Inflammatory macrophage (primary cell): ENCODE data around the gene HOXB3.
A peak's percentile ranks its signal among the peaks of the same experiment; 100 is the strongest.

Source experiments
- DNase-seq, 2 donors: peaks; one replicate each; pipeline ENCODE4 v3.0.0-alpha.2; 2020 to 2022

The HOXB3 gene

GRCh38 chr17:48555258-48556228 lies 34.5 kb downstream of the HOXB3 start:
- DNase-seq: peak in 1 of 2 donors; percentile 28

GRCh38 chr17:48554412-48555257 lies 35.4 kb downstream of the HOXB3 start:
- no peak for DNase-seq

GRCh38 chr17:48553826-48554225 lies 36.2 kb downstream of the HOXB3 start:
- no peak for DNase-seq

- no peak for DNase-seq
Observed at GRCh38 chr17:48553190-48553547, 36.9 kb downstream of the HOXB3 start.

GRCh38 chr17:48552466-48553189 lies 37.4 kb downstream of the HOXB3 start:
- DNase-seq: no peak

DNA sequence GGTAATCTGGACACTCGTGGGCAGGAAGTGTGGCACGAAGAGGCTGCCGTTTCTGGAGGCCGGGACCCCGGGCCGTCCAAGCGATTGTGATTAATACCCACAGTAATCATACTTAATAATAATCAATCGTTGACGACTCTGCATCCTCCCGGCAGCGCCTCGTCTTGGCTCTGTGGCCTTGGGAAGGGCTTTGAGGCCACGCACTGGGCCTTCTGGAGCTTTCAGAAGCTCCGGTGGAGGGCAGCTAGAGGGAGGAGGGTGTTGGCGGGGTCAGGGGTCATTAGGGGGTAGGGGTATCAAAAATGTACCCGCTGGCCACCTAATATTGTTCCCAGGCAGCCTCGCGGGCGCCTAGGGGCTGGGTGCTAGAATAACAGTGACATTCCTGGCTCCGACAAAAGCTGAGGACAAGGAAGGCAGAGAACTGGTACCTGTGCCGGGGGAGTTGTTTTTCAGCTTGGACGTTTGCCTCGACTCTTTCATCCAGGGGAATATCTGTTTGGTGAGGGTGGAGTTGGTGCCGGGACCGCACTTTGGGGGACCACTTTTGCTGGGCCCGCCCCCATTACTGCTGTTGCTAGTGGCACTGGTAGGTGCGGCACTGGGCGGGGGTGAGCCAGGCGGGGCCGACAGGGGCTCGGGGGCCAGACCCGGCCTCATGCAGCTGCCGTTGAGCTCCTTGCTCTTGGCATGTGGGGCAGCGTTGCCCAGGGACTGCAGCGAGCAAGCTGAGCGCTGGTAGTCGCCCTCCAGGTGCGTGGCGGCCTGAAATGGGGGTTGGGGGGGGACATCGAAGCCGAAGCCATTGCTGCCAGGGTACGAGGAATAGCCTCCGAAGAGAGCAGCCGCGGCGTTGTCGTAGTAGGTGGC lies 38.2 kb downstream of the HOXB3 start:
- DNase-seq: no peak

DNA sequence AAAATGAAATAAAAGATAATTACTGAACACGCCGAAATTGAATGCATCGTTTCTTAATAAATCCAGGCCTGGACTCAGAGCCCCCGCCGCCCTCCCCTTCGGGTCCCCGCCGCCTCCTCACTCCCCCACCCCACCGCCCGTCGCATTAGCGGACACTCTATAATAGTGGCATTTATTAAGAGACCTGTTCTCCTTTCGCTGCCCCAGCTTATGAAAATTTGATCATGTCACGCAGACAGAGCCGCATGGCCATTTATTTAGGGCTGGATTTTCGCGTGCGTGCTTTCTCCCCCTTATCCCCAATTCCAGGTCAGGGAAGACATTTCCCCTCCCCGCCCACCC lies 38.9 kb downstream of the HOXB3 start:
- no peak for DNase-seq

- no peak for DNase-seq
Observed at GRCh38 chr17:48550502-48551213, 39.4 kb downstream of the HOXB3 start.

- no peak for DNase-seq
Observed at GRCh38 chr17:48549914-48550501, 40.0 kb downstream of the HOXB3 start.

DNA sequence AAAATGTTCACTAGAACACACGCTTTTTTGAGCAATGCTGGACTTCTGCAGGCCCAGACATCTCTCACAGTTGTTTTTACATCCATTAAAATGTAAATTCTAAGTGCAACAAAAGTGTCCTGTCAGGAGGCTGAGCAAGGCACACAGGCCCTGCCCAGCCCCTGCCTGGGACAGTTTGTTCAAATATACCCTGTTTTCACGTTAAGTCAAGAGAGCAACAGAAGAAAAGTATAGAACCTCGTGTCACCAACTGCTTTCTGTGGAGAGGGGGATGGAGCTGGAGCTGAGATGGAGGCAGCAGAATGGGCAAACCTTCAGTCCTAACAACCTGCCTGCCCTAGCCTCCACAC lies 40.8 kb downstream of the HOXB3 start:
- DNase-seq: no peak

DNA sequence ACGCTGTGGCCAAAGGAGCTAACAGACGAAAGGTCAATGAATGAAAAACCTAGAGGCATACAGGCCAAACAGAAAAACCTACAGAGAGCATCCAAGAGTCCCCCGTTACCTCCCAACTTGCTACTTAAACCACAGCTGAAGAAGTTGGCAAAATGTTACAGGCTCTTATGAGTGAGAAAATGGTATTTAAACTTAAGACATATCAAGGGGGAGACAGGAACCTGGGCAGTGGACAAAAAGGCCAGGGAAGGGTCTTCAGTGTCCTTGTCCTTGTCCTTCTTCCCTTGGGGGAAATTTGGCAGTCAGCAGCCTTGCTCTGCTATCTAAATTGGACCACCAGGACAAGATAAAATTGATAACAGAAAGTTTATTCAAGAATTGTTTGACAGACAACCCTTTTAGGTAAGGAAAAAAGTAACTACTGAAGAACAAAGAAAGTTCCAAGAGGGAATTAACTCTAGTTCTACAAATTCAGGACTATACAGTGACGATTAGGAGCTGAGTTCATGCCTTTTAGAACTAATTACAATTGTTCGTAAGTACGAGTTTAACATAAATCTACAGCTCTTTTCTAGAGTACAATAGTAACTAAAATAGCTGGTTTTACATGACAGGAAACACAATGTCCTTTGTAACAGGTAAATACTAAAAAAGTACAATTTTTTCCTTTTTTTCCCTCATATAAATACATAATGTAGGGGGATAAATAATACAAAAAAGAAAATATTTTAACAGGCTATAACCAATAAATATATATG lies 41.3 kb downstream of the HOXB3 start:
- no peak for DNase-seq

DNA sequence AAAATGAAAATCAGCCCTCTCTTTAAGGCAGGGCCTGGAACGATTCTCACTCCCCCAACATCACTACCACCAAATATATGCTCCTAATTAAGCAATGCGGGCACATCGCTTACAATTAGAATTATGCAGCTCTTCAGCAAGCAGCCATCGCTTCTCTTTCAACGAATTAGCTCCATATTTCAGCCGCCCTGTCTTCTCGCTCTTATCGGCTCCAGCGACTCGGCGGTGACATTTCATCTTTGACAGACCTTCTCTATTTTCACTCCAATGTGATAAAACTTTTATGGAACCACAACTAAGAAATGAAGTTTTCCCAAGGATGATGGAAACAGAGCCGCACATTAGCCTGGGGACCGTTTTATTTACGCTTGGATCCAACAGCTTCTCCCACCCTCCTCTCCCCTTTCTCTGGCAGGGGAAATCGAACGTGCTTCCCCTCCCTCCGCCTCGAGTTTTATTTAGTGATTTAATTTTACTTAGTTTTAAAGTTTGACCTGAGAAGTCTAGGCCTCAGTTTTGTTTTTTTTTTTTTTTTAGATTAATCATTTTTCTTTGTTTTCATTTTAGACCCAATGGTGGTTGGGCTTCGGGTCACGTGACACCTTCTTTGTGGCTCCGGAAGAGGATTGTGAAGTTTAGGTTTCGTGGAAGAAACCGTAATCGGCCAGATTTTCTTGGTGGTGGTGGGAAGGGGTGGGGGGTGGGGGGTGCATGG lies 42.1 kb downstream of the HOXB3 start:
- DNase-seq: peak in 1 of 2 donors; percentile 13

DNA sequence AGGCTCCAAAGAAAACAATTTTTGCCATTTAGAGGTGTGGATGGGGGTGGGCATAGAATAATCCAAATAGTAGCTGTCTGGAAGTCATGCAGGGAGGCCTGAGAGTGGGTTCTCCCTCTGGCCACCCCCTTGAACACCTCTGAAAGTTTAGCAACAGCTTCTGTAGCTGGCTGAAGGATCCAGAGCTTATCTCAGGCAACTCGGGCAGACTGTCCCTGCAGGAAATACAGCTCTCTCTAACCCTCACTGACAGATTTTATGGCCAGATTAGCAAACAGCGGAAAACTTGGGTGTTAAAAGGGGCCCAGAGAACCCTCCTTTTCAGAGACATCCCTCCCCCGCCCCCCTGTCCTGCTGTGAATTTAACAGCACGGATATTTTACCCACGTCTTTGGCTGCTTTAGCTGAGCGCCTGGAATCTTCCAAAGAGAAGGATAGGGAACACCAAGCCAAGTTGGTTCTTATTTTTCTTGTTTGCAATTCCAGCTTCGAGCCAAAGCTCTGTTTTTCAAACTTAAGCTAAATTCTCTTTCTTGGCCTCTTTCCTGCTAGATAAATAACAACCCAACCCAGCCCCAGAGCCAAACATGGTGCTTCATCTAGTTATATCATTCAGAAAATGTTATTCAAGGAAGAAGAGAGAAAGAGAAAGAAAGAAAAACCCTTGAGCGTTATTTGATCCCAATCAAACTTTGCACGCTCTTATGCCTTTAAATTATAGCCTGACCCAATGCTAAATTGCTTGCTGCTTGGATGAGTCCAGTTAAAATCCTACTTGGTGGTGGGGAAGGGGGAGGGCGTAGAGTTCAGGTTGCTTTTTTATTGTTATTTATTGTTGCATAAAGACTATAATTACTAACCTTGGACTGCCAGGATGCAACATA lies 42.9 kb downstream of the HOXB3 start:
- no peak for DNase-seq

- DNase-seq: no peak
Observed at GRCh38 chr17:48546137-48546923, 43.7 kb downstream of the HOXB3 start.

GRCh38 chr17:48545539-48545938 lies 44.5 kb downstream of the HOXB3 start:
- no peak for DNase-seq

DNA sequence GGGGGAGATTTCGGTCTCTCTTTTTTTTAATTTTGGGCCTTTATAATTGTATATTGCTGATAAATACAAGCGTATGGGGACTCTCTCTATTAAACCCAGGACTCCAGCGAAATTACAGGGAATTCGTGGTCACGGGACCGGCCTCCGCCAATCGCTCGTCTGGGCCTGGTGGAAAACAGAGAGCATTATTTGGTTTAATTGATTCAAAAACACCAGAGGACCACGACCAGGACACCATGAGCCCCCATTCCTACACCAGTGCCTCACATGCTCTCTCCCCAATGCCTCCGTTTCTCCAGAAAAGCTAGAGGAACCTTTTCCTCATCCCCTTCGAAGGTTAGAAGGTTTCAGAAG lies 45.0 kb downstream of the HOXB3 start, which contains the start of gene HOXB2:
HOXB2 (minus strand) TSS at position 88 of the 354 bp plus-strand sequence. CDS start 198 bp downstream, outside the sequence.
- no peak for DNase-seq

GRCh38 chr17:48544349-48545021 lies 45.6 kb downstream of the HOXB3 start:
- peak in 1 of 2 donors; percentile 26 for DNase-seq
